GM18519 (cell line): ENCODE measurements around the gene ZNF550.
"Not testable (repeated sequence)": the region's sequence is repeated elsewhere in the genome, so short reads cannot be mapped to it uniquely, and the experiment has no call there.

ENCODE experiments used
- ATAC-seq: cut with Tn5 transposase; IDR thresholded peaks from one replicate; pipeline ENCODE4 v1.9.1; 2021; ENCODE audit warnings: mild to moderate bottlenecking, moderate library complexity; ENCODE audit not compliant: unreplicated experiment, low FRiP score

ZNF550 gene

DNA sequence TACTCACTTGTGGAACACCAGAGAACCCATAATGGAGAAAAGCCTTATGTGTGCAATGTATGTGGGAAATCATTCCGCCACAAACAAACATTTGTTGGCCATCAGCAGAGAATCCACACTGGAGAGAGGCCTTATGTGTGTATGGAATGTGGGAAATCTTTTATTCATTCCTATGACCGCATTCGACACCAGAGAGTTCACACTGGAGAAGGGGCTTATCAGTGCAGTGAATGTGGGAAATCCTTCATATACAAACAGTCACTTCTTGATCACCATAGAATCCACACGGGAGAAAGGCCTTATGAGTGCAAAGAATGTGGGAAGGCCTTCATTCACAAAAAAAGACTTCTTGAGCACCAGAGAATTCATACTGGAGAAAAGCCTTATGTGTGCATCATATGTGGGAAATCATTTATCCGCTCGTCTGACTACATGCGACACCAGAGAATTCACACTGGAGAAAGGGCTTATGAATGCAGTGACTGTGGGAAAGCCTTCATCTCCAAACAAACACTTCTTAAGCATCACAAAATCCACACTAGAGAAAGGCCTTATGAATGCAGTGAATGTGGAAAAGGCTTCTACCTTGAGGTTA, 21.6 kb downstream of the ZNF550 start:
- no peak for ATAC-seq

DNA sequence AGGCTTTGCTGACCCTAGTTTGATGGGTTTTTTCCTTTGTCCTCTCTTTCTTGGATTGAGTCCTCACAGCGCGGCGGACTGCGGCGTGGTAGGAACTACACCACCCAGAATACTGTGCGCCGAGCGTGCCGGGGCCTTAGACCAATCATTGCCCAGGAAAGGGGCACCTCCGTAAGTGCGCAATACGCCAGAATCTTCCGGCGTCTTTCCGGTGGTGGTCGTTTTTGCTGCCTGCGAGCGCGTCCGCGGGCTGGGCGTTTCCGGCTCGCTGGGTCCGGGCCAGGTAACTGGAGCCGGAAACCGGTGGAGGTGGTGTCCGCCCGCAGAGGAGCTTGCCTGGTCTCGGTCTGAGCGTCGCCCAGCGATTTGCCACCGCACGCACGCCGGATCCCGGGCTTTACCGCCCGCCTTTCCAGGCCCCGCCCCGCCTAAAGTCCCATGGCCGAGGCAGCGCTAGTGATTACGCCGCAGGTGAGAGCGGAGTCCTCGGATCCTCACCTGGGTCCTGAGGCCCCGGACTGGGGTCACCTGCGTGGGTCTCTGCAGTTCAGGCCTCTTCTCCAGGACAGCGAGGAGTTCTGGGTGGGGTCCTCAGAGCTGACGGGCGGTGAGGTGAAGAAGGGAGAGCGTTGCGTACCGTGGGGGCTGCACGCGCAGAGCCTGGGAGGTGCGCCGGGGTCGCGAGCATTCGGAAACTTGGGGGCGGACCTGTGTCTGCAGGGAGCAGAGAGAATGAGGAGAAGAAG, 32.4 kb downstream of the ZNF550 start, which contains the start of gene ZNF549:
TSS of gene ZNF549 (plus strand) at position 221 of the 746 bp plus-strand sequence. CDS start at position 439, 218 bp downstream.
- peak; percentile 85 for ATAC-seq

GRCh38 chr19:57518021-57518420, 41.6 kb downstream of the ZNF550 start:
- not testable (repeated sequence) for ATAC-seq

GRCh38 chr19:57515255-57515654, 44.4 kb downstream of the ZNF550 start:
- ATAC-seq = no peak

GRCh38 chr19:57512845-57513244, 46.8 kb downstream of the ZNF550 start:
- ATAC-seq = no peak

GRCh38 chr19:57511484-57511883, 48.2 kb downstream of the ZNF550 start:
- no peak for ATAC-seq

- ATAC-seq = no peak
These were observed 53.5 kb downstream of the ZNF550 start for GRCh38 chr19:57506163-57506562.

DNA sequence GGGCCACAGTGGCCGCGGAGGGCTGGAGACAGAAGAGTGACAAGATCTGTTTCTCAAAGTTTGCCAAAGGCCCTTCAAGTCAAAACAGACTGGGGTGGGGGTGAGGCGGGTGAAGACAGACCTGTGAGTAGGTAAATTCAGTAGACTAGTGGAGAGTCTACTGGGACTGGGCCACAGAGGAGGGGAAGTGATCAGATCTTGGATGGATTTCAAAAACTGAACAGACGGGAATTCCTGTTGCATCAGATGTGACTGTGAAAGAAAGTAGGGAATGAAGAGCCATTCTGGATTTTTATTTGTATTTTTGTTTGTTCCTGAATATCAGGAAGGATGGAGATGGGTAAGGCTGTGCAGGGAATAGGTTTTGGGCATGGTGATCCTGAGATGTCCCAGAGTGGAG, 59.3 kb downstream of the ZNF550 start:
- ATAC-seq = not testable (repeated sequence)

- peak; percentile 88 for ATAC-seq
These were observed 59.8 kb downstream of the ZNF550 start, which contains the start of gene ZNF773 for GRCh38 chr19:57499680-57500395. Gene ZNF773 (plus strand): TSS chr19:57499938. CDS start chr19:57500081, 143 bp downstream.

DNA sequence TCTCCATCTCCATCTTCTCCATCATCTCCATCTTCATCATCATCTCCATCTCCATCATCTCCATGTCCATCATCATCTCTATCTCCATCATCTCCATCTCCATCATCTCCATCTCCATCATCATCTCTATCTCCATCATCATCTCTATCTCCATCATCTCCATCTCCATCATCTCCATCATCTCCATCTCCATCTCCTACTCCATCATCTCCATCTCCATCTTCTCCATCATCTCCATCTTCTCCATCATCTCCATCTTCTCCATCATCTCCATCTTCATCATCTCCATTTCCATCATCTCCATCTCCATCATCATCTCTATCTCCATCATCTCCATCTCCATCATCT, 60.4 kb downstream of the ZNF550 start:
- ATAC-seq = not testable (repeated sequence)

DNA sequence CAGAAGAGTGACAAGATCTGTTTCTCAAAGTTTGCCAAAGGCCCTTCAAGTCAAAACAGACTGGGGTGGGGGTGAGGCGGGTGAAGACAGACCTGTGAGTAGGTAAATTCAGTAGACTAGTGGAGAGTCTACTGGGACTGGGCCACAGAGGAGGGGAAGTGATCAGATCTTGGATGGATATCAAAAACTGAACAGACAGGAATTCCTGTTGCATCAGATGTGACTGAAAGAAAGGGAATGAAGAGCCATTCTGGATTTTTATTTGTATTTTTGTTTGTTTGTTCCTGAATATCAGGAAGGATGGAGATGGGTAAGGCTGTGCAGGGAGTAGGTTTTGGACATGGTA, 71.4 kb downstream of the ZNF550 start:
- ATAC-seq = not testable (repeated sequence)

DNA sequence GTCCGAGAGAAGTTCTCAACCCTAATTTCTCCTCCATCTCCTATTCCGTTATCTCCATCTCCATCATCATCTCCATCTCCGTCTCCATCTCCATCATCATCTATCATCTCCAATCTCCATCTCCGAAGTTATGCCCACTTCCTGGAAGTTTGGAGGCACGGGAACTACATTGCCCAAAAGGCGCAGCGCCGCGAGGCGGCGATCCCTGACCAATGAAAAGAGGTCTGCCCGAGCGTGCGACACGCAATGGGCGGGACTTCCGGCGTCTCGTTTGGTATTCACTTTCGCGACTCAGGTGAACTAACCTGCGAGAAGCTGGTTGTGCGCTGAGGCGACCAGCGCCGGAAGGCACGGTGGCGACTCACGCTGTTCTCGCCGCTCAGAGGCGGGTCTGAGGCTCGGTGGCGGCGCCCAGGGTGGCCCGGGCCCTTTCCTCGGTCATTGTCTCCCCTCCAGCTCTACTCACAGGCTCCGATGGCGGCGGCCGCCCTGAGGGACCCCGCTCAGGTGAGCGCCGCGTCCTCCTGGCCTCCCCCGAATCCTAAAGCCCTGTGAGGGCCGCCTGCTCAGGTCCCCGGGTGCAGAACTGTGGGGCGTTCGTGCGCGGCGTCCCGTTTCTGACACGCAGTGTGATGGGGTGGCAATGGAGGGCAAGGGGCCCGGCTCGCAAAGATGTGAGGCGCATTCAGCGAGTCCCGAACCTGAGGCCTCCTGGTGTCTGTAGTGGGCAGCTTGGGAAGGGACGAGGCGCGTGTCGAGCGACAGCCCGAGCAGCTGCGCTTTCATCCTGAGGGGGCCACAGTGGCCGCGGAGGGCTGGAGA, 72.0 kb downstream of the ZNF550 start, which contains the start of gene ZNF419:
TSS of gene ZNF419 (plus strand) at position 274 of the 822 bp plus-strand sequence. CDS start at position 475, 201 bp downstream.
- peak; percentile 90 for ATAC-seq
